ENCODE measurements around the gene CEP63. TPM values are rescaled to one million over a fixed set of nuclear protein-coding genes. Genes with fewer than 3 reads are reported as not detected.

The CEP63 gene
- total RNA-seq, 1 experiment from 2014 or later: 10.7 TPM

- H2AFZ ChIP-seq (ENCODE audit: low read length): no peak overlapping the region
- H3K9ac ChIP-seq (ENCODE audit: low read length): no peak overlapping the region
- no peak overlapping the region for H3K27ac ChIP-seq (ENCODE audit: low read length)
- no peaks in the 10 kb centered on the region for H3K79me2 ChIP-seq (ENCODE audit: low read length)
- H3K9me2 ChIP-seq (replicated peaks; ENCODE audit: insufficient read depth, low read length): no peaks in the 10 kb centered on the region
- H3K9me3 ChIP-seq (ENCODE audit: low read length): no peaks in the 10 kb centered on the region
- H3K4me3 ChIP-seq (ENCODE audit: low read length): no peak overlapping the region
- H3K36me3 ChIP-seq (ENCODE audit: insufficient read depth, low read length): no peaks in the 10 kb centered on the region
- H3K4me2 ChIP-seq (ENCODE audit: low read depth, low read length, poor library complexity, severe bottlenecking): no peak overlapping the region
- no peaks in the 10 kb centered on the region for H3K4me1 ChIP-seq (ENCODE audit: low read length)
- no peaks in the 10 kb centered on the region for H3K27me3 ChIP-seq (ENCODE audit: low read length)
- no peaks in the 10 kb centered on the region for H4K20me1 ChIP-seq (ENCODE audit: insufficient read depth, low read depth, low read length)
- no peak for DNase-seq
These were observed 124.9 kb downstream of the CEP63 start for GRCh38 chr3:134610432-134611385.

GRCh38 chr3:134611516-134611915 is 125.7 kb downstream of the CEP63 start:
- Histone ChIP-seq H3K9ac (ENCODE audit: low read length) (no peak overlapping the region), H3K27me3 (ENCODE audit: low read length) (no peaks in the 10 kb centered on the region), H4K20me1 (ENCODE audit: insufficient read depth, low read depth, low read length) (no peaks in the 10 kb centered on the region), H2AFZ (ENCODE audit: low read length) (no peak overlapping the region), H3K4me2 (ENCODE audit: low read depth, low read length, poor library complexity, severe bottlenecking) (no peak overlapping the region), H3K27ac (ENCODE audit: low read length) (no peak overlapping the region), H3K79me2 (ENCODE audit: low read length) (no peaks in the 10 kb centered on the region), H3K4me3 (ENCODE audit: low read length) (no peak overlapping the region), H3K9me2 (replicated peaks; ENCODE audit: insufficient read depth, low read length) (no peaks in the 10 kb centered on the region), H3K9me3 (ENCODE audit: low read length) (no peaks in the 10 kb centered on the region), H3K36me3 (ENCODE audit: insufficient read depth, low read length) (no peaks in the 10 kb centered on the region), H3K4me1 (ENCODE audit: low read length) (no peaks in the 10 kb centered on the region)
- no peak for DNase-seq

GRCh38 chr3:134613006-134613520 is 127.2 kb downstream of the CEP63 start:
- no peaks in the 10 kb centered on the region for H3K79me2 ChIP-seq (ENCODE audit: low read length)
- H3K27me3 ChIP-seq (ENCODE audit: low read length): no peaks in the 10 kb centered on the region
- no peak overlapping the region for H3K27ac ChIP-seq (ENCODE audit: low read length)
- H3K36me3 ChIP-seq (ENCODE audit: insufficient read depth, low read length): no peaks in the 10 kb centered on the region
- H3K4me1 ChIP-seq (ENCODE audit: low read length): no peaks in the 10 kb centered on the region
- H3K9ac ChIP-seq (ENCODE audit: low read length): no peak overlapping the region
- no peak overlapping the region for H3K4me3 ChIP-seq (ENCODE audit: low read length)
- no peak overlapping the region for H3K4me2 ChIP-seq (ENCODE audit: low read depth, low read length, poor library complexity, severe bottlenecking)
- no peaks in the 10 kb centered on the region for H3K9me2 ChIP-seq (replicated peaks; ENCODE audit: insufficient read depth, low read length)
- no peak for DNase-seq
- no peak overlapping the region for H2AFZ ChIP-seq (ENCODE audit: low read length)
- H4K20me1 ChIP-seq (ENCODE audit: insufficient read depth, low read depth, low read length): no peaks in the 10 kb centered on the region
- no peaks in the 10 kb centered on the region for H3K9me3 ChIP-seq (ENCODE audit: low read length)

GRCh38 chr3:134614955-134615354 is 129.1 kb downstream of the CEP63 start:
- H3K36me3 ChIP-seq (ENCODE audit: insufficient read depth, low read length): no peaks in the 10 kb centered on the region
- H3K4me3 ChIP-seq (ENCODE audit: low read length): no peak overlapping the region
- no peaks in the 10 kb centered on the region for H3K9me3 ChIP-seq (ENCODE audit: low read length)
- no peak overlapping the region for H3K9ac ChIP-seq (ENCODE audit: low read length)
- no peaks in the 10 kb centered on the region for H3K4me1 ChIP-seq (ENCODE audit: low read length)
- no peaks in the 10 kb centered on the region for H3K9me2 ChIP-seq (replicated peaks; ENCODE audit: insufficient read depth, low read length)
- H2AFZ ChIP-seq (ENCODE audit: low read length): no peak overlapping the region
- no peaks in the 10 kb centered on the region for H3K27me3 ChIP-seq (ENCODE audit: low read length)
- H3K4me2 ChIP-seq (ENCODE audit: low read depth, low read length, poor library complexity, severe bottlenecking): no peak overlapping the region
- H3K27ac ChIP-seq (ENCODE audit: low read length): no peak overlapping the region
- no peak for DNase-seq
- H3K79me2 ChIP-seq (ENCODE audit: low read length): no peaks in the 10 kb centered on the region
- H4K20me1 ChIP-seq (ENCODE audit: insufficient read depth, low read depth, low read length): no peaks in the 10 kb centered on the region

GRCh38 chr3:134615743-134616142 is 129.9 kb downstream of the CEP63 start:
- Histone ChIP-seq H3K4me2 (ENCODE audit: low read depth, low read length, poor library complexity, severe bottlenecking) (no peak overlapping the region), H3K9ac (ENCODE audit: low read length) (no peak overlapping the region), H3K79me2 (ENCODE audit: low read length) (no peaks in the 10 kb centered on the region), H3K9me3 (ENCODE audit: low read length) (no peaks in the 10 kb centered on the region), H3K4me1 (ENCODE audit: low read length) (no peaks in the 10 kb centered on the region), H3K36me3 (ENCODE audit: insufficient read depth, low read length) (no peaks in the 10 kb centered on the region), H3K27ac (ENCODE audit: low read length) (no peak overlapping the region), H3K9me2 (replicated peaks; ENCODE audit: insufficient read depth, low read length) (no peaks in the 10 kb centered on the region), H3K4me3 (ENCODE audit: low read length) (no peak overlapping the region), H2AFZ (ENCODE audit: low read length) (no peak overlapping the region), H4K20me1 (ENCODE audit: insufficient read depth, low read depth, low read length) (no peaks in the 10 kb centered on the region), H3K27me3 (ENCODE audit: low read length) (no peaks in the 10 kb centered on the region)
- no peak for DNase-seq

- Histone ChIP-seq H3K9me2 (replicated peaks; ENCODE audit: insufficient read depth, low read length) (no peaks in the 10 kb centered on the region), H3K27me3 (ENCODE audit: low read length) (no peaks in the 10 kb centered on the region), H3K27ac (ENCODE audit: low read length) (no peak overlapping the region), H3K36me3 (ENCODE audit: insufficient read depth, low read length) (no peaks in the 10 kb centered on the region), H3K4me3 (ENCODE audit: low read length) (no peak overlapping the region), H4K20me1 (ENCODE audit: insufficient read depth, low read depth, low read length) (no peaks in the 10 kb centered on the region), H3K79me2 (ENCODE audit: low read length) (no peaks in the 10 kb centered on the region), H3K4me1 (ENCODE audit: low read length) (no peaks in the 10 kb centered on the region), H3K9ac (ENCODE audit: low read length) (no peak overlapping the region), H3K9me3 (ENCODE audit: low read length) (no peaks in the 10 kb centered on the region), H3K4me2 (ENCODE audit: low read depth, low read length, poor library complexity, severe bottlenecking) (no peak overlapping the region), H2AFZ (ENCODE audit: low read length) (no peak overlapping the region)
- DNase-seq: no peak
These were observed 132.0 kb downstream of the CEP63 start for GRCh38 chr3:134617608-134618477.

- Histone ChIP-seq H3K27me3 (ENCODE audit: low read length) (no peaks in the 10 kb centered on the region), H3K36me3 (ENCODE audit: insufficient read depth, low read length) (no peaks in the 10 kb centered on the region), H3K4me2 (ENCODE audit: low read depth, low read length, poor library complexity, severe bottlenecking) (no peak overlapping the region), H3K4me3 (ENCODE audit: low read length) (no peak overlapping the region), H3K4me1 (ENCODE audit: low read length) (no peaks in the 10 kb centered on the region), H3K27ac (ENCODE audit: low read length) (no peak overlapping the region), H4K20me1 (ENCODE audit: insufficient read depth, low read depth, low read length) (no peaks in the 10 kb centered on the region), H3K79me2 (ENCODE audit: low read length) (no peaks in the 10 kb centered on the region), H3K9ac (ENCODE audit: low read length) (no peak overlapping the region), H2AFZ (ENCODE audit: low read length) (no peak overlapping the region), H3K9me3 (ENCODE audit: low read length) (no peaks in the 10 kb centered on the region), H3K9me2 (replicated peaks; ENCODE audit: insufficient read depth, low read length) (no peaks in the 10 kb centered on the region)
- no peak for DNase-seq
These were observed 132.8 kb downstream of the CEP63 start for GRCh38 chr3:134618478-134619300.
